GM18868 (cell line): ENCODE data around the gene TSEN54.
"Not testable (repeated sequence)": the region's sequence is repeated elsewhere in the genome, so short reads cannot be mapped to it uniquely, and the experiment has no call there.

Experiments used
- ATAC-seq: cut with Tn5 transposase; IDR thresholded peaks from one replicate; pipeline ENCODE4 v1.9.1; 2021; ENCODE audit warnings: mild to moderate bottlenecking, moderate library complexity; ENCODE audit not compliant: unreplicated experiment

Gene TSEN54

GRCh38 chr17:75516255-75516618, at the start of gene TSEN54:
TSEN54 (plus strand) TSS chr17:75516528; CDS start chr17:75516561, 33 bp downstream.
- peak; percentile 69 for ATAC-seq

GRCh38 chr17:75468291-75468754, 48.0 kb upstream of the TSEN54 start:
- no peak for ATAC-seq

GRCh38 chr17:75468779-75469373, 47.5 kb upstream of the TSEN54 start:
- no peak for ATAC-seq

GRCh38 chr17:75471207-75471606, 45.1 kb upstream of the TSEN54 start:
- ATAC-seq = no peak

GRCh38 chr17:75472119-75472518, 44.2 kb upstream of the TSEN54 start:
- ATAC-seq = no peak

- no peak for ATAC-seq
Measured at GRCh38 chr17:75473246-75473645, 43.1 kb upstream of the TSEN54 start.

- ATAC-seq = no peak
Measured at GRCh38 chr17:75474736-75475135, 41.6 kb upstream of the TSEN54 start.

- no peak for ATAC-seq
Measured at GRCh38 chr17:75475144-75475835, 41.0 kb upstream of the TSEN54 start.

GRCh38 chr17:75475851-75476250, 40.5 kb upstream of the TSEN54 start:
- ATAC-seq = no peak

GRCh38 chr17:75476271-75476671, 40.1 kb upstream of the TSEN54 start:
- ATAC-seq = no peak

GRCh38 chr17:75476752-75477489, 39.4 kb upstream of the TSEN54 start:
- no peak for ATAC-seq

GRCh38 chr17:75477490-75477862, 38.9 kb upstream of the TSEN54 start:
- ATAC-seq = not testable (repeated sequence)

GRCh38 chr17:75478508-75478907, 37.8 kb upstream of the TSEN54 start:
- ATAC-seq = no peak

GRCh38 chr17:75480281-75480680, 36.0 kb upstream of the TSEN54 start:
- ATAC-seq = no peak

GRCh38 chr17:75481194-75482068, 34.9 kb upstream of the TSEN54 start:
- no peak for ATAC-seq

GRCh38 chr17:75482098-75482942, 34.0 kb upstream of the TSEN54 start:
- no peak for ATAC-seq

GRCh38 chr17:75485688-75486087, 30.6 kb upstream of the TSEN54 start:
- ATAC-seq = no peak

- no peak for ATAC-seq
Measured at GRCh38 chr17:75486151-75486550, 30.2 kb upstream of the TSEN54 start.

GRCh38 chr17:75486951-75487350, 29.4 kb upstream of the TSEN54 start:
- no peak for ATAC-seq
